ENCODE measurements around the gene JAZF1. TPM values are rescaled to one million over a fixed set of nuclear protein-coding genes. Genes with fewer than 3 reads are reported as not detected.

JAZF1 gene
- total RNA-seq, 1 experiment from 2014 or later = 9.1 TPM

DNA sequence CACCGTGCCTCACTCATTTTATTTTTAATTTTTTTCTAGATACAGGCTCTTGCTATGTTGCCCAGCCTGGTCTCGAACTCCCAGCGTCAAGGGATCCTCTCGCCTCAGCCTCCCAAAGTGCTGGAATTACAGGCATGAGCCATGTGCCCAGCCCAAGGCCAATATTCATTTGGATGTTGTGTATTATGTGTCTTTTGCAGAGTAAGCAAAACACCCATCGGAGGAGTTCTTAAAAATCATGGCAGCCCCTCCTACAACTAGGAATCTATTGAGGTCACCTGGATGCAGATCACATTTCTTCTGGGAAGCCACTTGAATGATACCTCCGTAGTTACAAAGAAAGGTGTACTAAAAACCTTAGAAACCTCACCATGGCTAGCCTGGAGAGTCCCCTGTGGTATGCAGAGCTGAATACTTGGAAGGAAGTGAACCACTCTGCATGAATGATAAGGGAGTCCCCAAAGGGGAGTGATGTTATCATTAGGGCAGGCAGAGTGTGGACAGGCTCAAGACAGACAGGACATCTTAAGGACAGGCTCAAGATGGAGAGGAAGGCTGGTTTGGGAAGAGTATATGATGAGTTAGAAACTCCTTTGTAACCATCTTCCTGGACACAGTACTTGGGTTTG is 254.9 kb downstream of the JAZF1 start:
- no CpG with 5 or more reads among the region's 6 CpGs for WGBS (ENCODE audit: extremely low coverage, insufficient read length, low lambda C conversion rate)
- Histone ChIP-seq H4K8ac (replicated peaks; ENCODE audit: insufficient read length, low read depth, low read length) (no peak overlapping the region), H3T11ph (ENCODE audit: low read length) (no peak overlapping the region), H3K27ac (ENCODE audit: insufficient read length, low read depth, low read length) (no peak overlapping the region), H2BK5ac (ENCODE audit: insufficient read length, low read length) (no peak overlapping the region), H3K9ac (ENCODE audit: extremely low read depth, insufficient read length, low read length) (no peak overlapping the region), H2AFZ (ENCODE audit: low read length) (no peak overlapping the region), H3K79me2 (ENCODE audit: insufficient read depth, low read length) (no peaks in the 10 kb centered on the region), H2BK12ac (ENCODE audit: insufficient read length, low read depth, low read length) (no peak overlapping the region), H3K18ac (ENCODE audit: insufficient read length, low read depth, low read length) (no peak overlapping the region), H4K5ac (ENCODE audit: insufficient read length, low read depth, low read length) (no peak overlapping the region), H3K27me3 (ENCODE audit: insufficient read depth, low read length) (no peaks in the 10 kb centered on the region), H3K56ac (ENCODE audit: insufficient read length, low read depth, low read length) (no peak overlapping the region), H2AK5ac (ENCODE audit: insufficient read length, low read length) (no peak overlapping the region), H2BK120ac (ENCODE audit: low read depth, low read length, poor library complexity, severe bottlenecking) (no peak overlapping the region), H3K4me1 (ENCODE audit: insufficient read depth, low read length) (peaks cover 6% of the 10 kb centered on the region; the same call in 1 of the 2 replicates), H3K4me2 (ENCODE audit: insufficient read depth, insufficient read length, low read length) (no peak overlapping the region), H3K14ac (ENCODE audit: insufficient read depth, low read length) (no peak overlapping the region), H3K79me1 (ENCODE audit: insufficient read depth, low read depth, low read length, poor library complexity, severe bottlenecking) (no peaks in the 10 kb centered on the region), H3K23me2 (ENCODE audit: insufficient read length, low read depth, low read length, poor library complexity, severe bottlenecking) (no peaks in the 10 kb centered on the region), H3K23ac (ENCODE audit: insufficient read length, low read depth, low read length) (no peak overlapping the region), H4K20me1 (ENCODE audit: control insufficient read depth, insufficient read depth, insufficient read length) (no peaks in the 10 kb centered on the region), H3K4ac (ENCODE audit: low read depth, low read length) (no peak overlapping the region), H3K9me3 (ENCODE audit: control insufficient read depth, low read depth, low read length) (no peaks in the 10 kb centered on the region), H2BK15ac (ENCODE audit: low read depth, low read length) (no peak overlapping the region), H4K91ac (ENCODE audit: insufficient read length, low read depth, low read length) (no peak overlapping the region), H2BK20ac (ENCODE audit: low read depth, low read length, poor library complexity, severe bottlenecking) (no peak overlapping the region)
- Mint-ChIP-seq H3K36me3 (ENCODE audit: insufficient read depth in 1 of 3, low read depth in 3 of 3) (no peaks in the 10 kb centered on the region), H3K4me3 (no peak overlapping the region), H3K27ac (no peak overlapping the region), H3K27me3 (ENCODE audit: low read depth) (no peaks in the 10 kb centered on the region), H3K4me1 (peaks cover 22 to 23% of the 10 kb centered on the region in 2 experiments), H3K9me3 (no peaks in the 10 kb centered on the region)
- TF ChIP-seq, protein P1, sequence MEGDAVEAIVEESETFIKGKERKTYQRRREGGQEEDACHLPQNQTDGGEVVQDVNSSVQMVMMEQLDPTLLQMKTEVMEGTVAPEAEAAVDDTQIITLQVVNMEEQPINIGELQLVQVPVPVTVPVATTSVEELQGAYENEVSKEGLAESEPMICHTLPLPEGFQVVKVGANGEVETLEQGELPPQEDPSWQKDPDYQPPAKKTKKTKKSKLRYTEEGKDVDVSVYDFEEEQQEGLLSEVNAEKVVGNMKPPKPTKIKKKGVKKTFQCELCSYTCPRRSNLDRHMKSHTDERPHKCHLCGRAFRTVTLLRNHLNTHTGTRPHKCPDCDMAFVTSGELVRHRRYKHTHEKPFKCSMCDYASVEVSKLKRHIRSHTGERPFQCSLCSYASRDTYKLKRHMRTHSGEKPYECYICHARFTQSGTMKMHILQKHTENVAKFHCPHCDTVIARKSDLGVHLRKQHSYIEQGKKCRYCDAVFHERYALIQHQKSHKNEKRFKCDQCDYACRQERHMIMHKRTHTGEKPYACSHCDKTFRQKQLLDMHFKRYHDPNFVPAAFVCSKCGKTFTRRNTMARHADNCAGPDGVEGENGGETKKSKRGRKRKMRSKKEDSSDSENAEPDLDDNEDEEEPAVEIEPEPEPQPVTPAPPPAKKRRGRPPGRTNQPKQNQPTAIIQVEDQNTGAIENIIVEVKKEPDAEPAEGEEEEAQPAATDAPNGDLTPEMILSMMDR (conservative IDR thresholded peaks at IDR 0.05) = no peak
- DNase-seq = no peak
